K562 (cell line): ENCODE measurements around the gene TAF11. TPM values are rescaled to one million over a fixed set of nuclear protein-coding genes. Genes with fewer than 3 reads are reported as not detected.

Experiments used
- BACH1 ChIP-seq: fragments of 200-800 bp; sonication (Bioruptor generic); IDR thresholded peaks from 2 replicates; pipeline ENCODE4 v1.6.1; 2016; ENCODE audit warnings: missing genetic modification characterization, missing compliant biosample characterization
- BRCA1 ChIP-seq, 2 experiments: fragments of 450-650 bp in 1 of 2; sonication (generic) in 1 of 2; formaldehyde crosslinking in 1 of 2; IDR thresholded peaks; 2 replicates each; pipeline versions ENCODE4 v1.5.0 to v1.6.1; 2017 to 2020; ENCODE audit warnings: mild to moderate bottlenecking in 1 of 2, missing genetic modification reagents in 1 of 2
- CBX3 ChIP-seq, 2 experiments: IDR thresholded peaks; 1 replicate in 1 of 2; 2 replicates in 1 of 2; pipeline ENCODE4 v1.6.1; 2012; ENCODE audit warnings: inconsistent platforms in 2 of 2, low read length in 2 of 2, borderline replicate concordance in 1 of 2, control low read depth in 1 of 2
- ERF ChIP-seq: fragments of 450-650 bp; formaldehyde crosslinking; IDR thresholded peaks from 2 replicates; pipeline ENCODE4 v1.4.0; 2020; ENCODE audit warnings: mild to moderate bottlenecking, mixed read lengths
- EZH2 ChIP-seq: IDR thresholded peaks from 2 replicates; pipeline ENCODE4 v1.6.1; 2012; ENCODE audit warnings: low read depth, mild to moderate bottlenecking, inconsistent platforms, low read length, borderline replicate concordance
- MTF1 ChIP-seq: fragments of 250-450 bp; sonication (Bioruptor Pico); IDR thresholded peaks from 2 replicates; pipeline ENCODE4 v1.9.0; 2021; ENCODE audit warnings: moderate library complexity, mild to moderate bottlenecking, inconsistent platforms, borderline replicate concordance
- MYC ChIP-seq, 2 experiments: fragments of 250-450 bp in 1 of 2; sonication (Bioruptor Pico) in 1 of 2; IDR thresholded peaks; 2 replicates each; pipeline versions ENCODE4 v1.5.1 to v1.6.1; 2012 to 2021; ENCODE audit warnings: low read depth in 2 of 2, borderline replicate concordance in 1 of 2, improper control_type of control experiment in 1 of 2, low read length in 1 of 2, mild to moderate bottlenecking in 1 of 2, moderate library complexity in 1 of 2
- NFYB ChIP-seq: IDR thresholded peaks from 2 replicates; pipeline ENCODE4 v1.6.1; 2011; ENCODE audit warnings: mild to moderate bottlenecking, moderate library complexity; ENCODE audit not compliant: insufficient read length; ENCODE audit errors: extremely low read depth
- PCBP2 ChIP-seq: fragments of 200-400 bp; formaldehyde crosslinking; IDR thresholded peaks from 2 replicates; pipeline ENCODE4 v1.6.1; 2018; ENCODE audit warnings: low read length, low read depth, mild to moderate bottlenecking, moderate library complexity; ENCODE audit not compliant: poor library complexity, severe bottlenecking
- SMAD3 ChIP-seq: fragments of 450-650 bp; formaldehyde crosslinking; conservative IDR thresholded peaks from 2 replicates; pipeline ENCODE4 v1.4.0; 2020; ENCODE audit warnings: mild to moderate bottlenecking
- TAF1 ChIP-seq: IDR thresholded peaks from 2 replicates; pipeline ENCODE4 v1.6.1; 2011; ENCODE audit warnings: mild to moderate bottlenecking, low read length, moderate library complexity; ENCODE audit not compliant: insufficient read depth, control insufficient read depth, severe bottlenecking; ENCODE audit errors: extremely low read depth
- ZC3H8 ChIP-seq: fragments of 450-650 bp; IDR thresholded peaks from 2 replicates; pipeline ENCODE4 v1.6.1; 2017
- ZNF121 ChIP-seq: sonication (generic); formaldehyde crosslinking; conservative IDR thresholded peaks from 2 replicates; pipeline ENCODE4 v1.8.0; 2022; ENCODE audit warnings: missing genetic modification reagents
- ZNF311 ChIP-seq: fragments of 250-450 bp; sonication (Bioruptor Pico); IDR thresholded peaks from 2 replicates; pipeline ENCODE4 v1.4.0; 2020; ENCODE audit warnings: mild to moderate bottlenecking, moderate library complexity
- polyA plus RNA-seq, 8 experiments: library from polyadenylated mRNA; depleted of rRNA in 4 of 8; stranded (reverse) in 5 of 8; unstranded in 3 of 8; fragments of >200 nt; fragmentation: Nextera tagmentation in 2 of 8; fragmentation: Illumina TruSeq in 1 of 8; extraction: Ambion mirVana in 2 of 8; extraction: Trizol in 1 of 8; gene quantifications; 2 replicates each; pipeline versions ENCODE4 v1.2.1 to v1.2.3, GENCODE V29; 2011 to 2014; ENCODE audit warnings: inconsistent platforms in 1 of 8, missing spikeins in 1 of 8
- total RNA-seq, 7 experiments: library from RNA; depleted of rRNA in 6 of 7; stranded (reverse); fragments of >200 nt in 6 of 7; fragmentation: Illumina TruSeq in 2 of 7; extraction: Trizol in 2 of 7; gene quantifications; 2 replicates each; pipeline versions ENCODE4 v1.2.1 to v1.2.3, GENCODE V29; 2011 to 2021; ENCODE audit warnings: low replicate concordance in 1 of 7
- TF ChIP-seq, protein P1 (sequence below): fragments of 250-450 bp; sonication (Bioruptor Pico); IDR thresholded peaks from 2 replicates; pipeline ENCODE4 v1.4.0; 2020; ENCODE audit warnings: mild to moderate bottlenecking, moderate library complexity
- TF ChIP-seq, protein P2 (sequence below): sonication (generic); formaldehyde crosslinking; IDR thresholded peaks from 2 replicates; pipeline ENCODE4 v1.8.1; 2023; ENCODE audit warnings: mild to moderate bottlenecking, missing genetic modification reagents

TAF11 gene
- total and polyA plus RNA-seq, 9 of the 15 experiments (the other 6 are each of a cell fraction or from before 2014, with no cell fraction given): 40.9 to 91.9 (median 71.9) TPM

DNA sequence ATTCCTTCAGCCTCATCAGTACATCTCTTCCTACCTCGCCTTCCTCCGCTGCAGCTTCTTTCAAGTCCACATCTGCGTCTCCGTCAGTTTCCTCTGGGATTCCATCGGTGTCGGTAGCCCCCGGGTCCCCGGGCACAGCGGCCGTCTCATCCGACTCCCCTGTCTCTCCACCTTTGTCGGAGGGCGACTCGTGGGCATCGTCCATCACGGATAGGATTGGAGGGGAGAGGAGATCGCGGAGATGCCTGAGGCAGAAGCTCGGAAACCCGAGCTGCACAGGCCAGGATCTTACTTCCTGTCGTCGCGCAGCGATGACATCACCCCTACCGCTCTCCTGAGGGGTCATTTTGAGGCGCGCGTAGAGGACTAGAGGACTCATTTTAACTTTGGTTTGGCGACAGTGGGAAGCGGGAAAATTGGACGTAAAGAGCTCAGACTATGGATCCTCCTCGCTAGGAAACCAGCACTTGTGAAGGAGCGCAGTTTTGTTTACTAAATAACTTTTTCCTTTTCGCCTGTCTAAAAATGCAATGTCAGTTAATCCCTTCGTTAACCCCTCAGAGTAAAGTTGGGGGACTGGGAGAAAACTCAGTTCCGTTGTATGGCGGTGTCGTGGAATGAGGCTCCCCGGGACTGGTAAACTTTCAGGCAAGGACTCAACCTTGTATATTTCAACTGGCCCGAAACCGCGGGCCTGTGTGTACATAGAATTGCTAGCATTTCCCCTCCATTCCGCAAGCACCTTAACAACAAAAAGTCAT, at the start of gene TAF11 (continued):
- TF ChIP-seq, protein P1, sequence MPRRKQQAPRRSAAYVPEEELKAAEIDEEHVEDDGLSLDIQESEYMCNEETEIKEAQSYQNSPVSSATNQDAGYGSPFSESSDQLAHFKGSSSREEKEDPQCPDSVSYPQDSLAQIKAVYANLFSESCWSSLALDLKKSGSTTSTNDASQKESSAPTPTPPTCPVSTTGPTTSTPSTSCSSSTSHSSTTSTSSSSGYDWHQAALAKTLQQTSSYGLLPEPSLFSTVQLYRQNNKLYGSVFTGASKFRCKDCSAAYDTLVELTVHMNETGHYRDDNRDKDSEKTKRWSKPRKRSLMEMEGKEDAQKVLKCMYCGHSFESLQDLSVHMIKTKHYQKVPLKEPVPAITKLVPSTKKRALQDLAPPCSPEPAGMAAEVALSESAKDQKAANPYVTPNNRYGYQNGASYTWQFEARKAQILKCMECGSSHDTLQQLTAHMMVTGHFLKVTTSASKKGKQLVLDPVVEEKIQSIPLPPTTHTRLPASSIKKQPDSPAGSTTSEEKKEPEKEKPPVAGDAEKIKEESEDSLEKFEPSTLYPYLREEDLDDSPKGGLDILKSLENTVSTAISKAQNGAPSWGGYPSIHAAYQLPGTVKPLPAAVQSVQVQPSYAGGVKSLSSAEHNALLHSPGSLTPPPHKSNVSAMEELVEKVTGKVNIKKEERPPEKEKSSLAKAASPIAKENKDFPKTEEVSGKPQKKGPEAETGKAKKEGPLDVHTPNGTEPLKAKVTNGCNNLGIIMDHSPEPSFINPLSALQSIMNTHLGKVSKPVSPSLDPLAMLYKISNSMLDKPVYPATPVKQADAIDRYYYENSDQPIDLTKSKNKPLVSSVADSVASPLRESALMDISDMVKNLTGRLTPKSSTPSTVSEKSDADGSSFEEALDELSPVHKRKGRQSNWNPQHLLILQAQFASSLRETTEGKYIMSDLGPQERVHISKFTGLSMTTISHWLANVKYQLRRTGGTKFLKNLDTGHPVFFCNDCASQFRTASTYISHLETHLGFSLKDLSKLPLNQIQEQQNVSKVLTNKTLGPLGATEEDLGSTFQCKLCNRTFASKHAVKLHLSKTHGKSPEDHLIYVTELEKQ (CRISPR knock-in tag): no peak
- TF ChIP-seq NFYB (no peak), PCBP2 (no peak), TAF1 (peak; percentile 99), MYC (IDR thresholded peaks at IDR 0.05; ENCODE audit: low read depth, low read length) (peak; percentile 92), MYC (CRISPR knock-in tag; IDR thresholded peaks at IDR 0.05; ENCODE audit: borderline replicate concordance, low read depth) (peak; percentile 54; the same call in 1 of the 2 replicates), ERF (CRISPR knock-in tag) (no peak; the same call in 1 of the 2 replicates), BACH1 (tag) (peak; percentile 82), EZH2 (no peak), ZC3H8 (no peak), ZNF311 (CRISPR knock-in tag) (no peak), ZNF121 (no peak), CBX3 (IDR thresholded peaks at IDR 0.05; ENCODE audit: borderline replicate concordance in 1 of 2, low read length in 2 of 2) (peak in 1 of 2 experiments; percentile 58; a peak in 2 of 3 replicates), MTF1 (no peak), BRCA1 (IDR thresholded peaks at IDR 0.05) (no peak), BRCA1 (CRISPR knock-in tag; IDR thresholded peaks at IDR 0.05) (no peak), SMAD3 (CRISPR knock-in tag) (0 out of 2 replicates have a peak, but pooled peaks have one; percentile 52)
- TF ChIP-seq, protein P2, sequence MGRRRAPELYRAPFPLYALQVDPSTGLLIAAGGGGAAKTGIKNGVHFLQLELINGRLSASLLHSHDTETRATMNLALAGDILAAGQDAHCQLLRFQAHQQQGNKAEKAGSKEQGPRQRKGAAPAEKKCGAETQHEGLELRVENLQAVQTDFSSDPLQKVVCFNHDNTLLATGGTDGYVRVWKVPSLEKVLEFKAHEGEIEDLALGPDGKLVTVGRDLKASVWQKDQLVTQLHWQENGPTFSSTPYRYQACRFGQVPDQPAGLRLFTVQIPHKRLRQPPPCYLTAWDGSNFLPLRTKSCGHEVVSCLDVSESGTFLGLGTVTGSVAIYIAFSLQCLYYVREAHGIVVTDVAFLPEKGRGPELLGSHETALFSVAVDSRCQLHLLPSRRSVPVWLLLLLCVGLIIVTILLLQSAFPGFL: no peak
